Measurements from ENCODE around the gene MAPKAP1. TPM values are rescaled to one million over a fixed set of nuclear protein-coding genes. Genes with fewer than 3 reads are reported as not detected.

The MAPKAP1 gene
- total RNA-seq, 4 donors from 2014 or later, result 57.6 to 70.2 (median 68.7) TPM

DNA sequence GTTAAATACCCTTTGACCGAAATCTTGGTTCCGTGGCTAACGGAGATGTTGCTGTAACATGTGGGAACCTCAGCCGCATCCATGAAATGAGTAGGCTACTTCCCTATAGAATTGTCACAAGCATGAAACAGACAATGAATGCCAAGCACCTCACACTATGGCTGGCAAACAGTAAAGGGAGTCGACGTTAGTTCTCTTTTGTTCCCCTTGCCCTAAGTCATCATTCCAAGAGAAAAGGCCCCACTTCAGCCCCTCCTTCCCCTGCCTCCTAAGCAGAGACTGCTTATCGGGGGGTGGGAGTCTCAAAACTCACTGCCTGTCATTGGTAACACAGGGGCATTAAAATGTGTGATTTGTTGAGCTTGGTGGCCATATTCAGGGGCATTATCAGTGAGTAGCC, 159.6 kb downstream of the MAPKAP1 start:
- Histone ChIP-seq H3K9me3 (no peaks in the 10 kb centered on the region), H3K4me1 (peaks cover 41% of the 10 kb centered on the region)
- TF ChIP-seq POLR2AphosphoS5 (IDR thresholded peaks at IDR 0.05) (no peak), EP300 (IDR thresholded peaks at IDR 0.05) (no peak), POLR2A (IDR thresholded peaks at IDR 0.05) (no peak)
- TF ChIP-seq, protein P1, sequence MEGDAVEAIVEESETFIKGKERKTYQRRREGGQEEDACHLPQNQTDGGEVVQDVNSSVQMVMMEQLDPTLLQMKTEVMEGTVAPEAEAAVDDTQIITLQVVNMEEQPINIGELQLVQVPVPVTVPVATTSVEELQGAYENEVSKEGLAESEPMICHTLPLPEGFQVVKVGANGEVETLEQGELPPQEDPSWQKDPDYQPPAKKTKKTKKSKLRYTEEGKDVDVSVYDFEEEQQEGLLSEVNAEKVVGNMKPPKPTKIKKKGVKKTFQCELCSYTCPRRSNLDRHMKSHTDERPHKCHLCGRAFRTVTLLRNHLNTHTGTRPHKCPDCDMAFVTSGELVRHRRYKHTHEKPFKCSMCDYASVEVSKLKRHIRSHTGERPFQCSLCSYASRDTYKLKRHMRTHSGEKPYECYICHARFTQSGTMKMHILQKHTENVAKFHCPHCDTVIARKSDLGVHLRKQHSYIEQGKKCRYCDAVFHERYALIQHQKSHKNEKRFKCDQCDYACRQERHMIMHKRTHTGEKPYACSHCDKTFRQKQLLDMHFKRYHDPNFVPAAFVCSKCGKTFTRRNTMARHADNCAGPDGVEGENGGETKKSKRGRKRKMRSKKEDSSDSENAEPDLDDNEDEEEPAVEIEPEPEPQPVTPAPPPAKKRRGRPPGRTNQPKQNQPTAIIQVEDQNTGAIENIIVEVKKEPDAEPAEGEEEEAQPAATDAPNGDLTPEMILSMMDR (IDR thresholded peaks at IDR 0.05), result no peak

DNA sequence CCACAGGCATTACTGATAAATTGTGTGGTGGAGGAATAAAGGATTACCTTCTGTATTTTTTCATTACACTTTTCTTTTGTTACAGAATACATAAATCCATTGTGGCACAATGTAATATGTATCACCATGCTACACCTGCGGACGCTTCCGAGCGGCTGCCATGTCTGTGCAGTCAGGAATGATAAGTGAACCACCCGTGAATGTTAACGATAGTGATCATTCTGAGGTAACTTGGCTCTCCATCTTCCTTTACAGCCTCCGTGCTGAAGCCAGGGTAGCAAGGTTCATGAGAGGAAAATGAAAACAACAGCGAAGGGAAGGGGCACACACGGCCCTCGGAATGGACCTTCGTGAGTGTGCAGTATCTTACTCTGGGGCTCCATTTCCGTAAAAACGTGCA, 161.2 kb downstream of the MAPKAP1 start:
- peaks cover 4% of the 10 kb centered on the region for H3K36me3 ChIP-seq
- 94% methylated on average over 13 of the region's 13 CpGs for WGBS
- no peak overlapping the region for H3K27ac ChIP-seq
- no peaks in the 10 kb centered on the region for H3K27me3 ChIP-seq
- peaks cover 41% of the 10 kb centered on the region for H3K4me1 ChIP-seq
- no peaks in the 10 kb centered on the region for H3K9me3 ChIP-seq
- TF ChIP-seq, protein P1 (IDR thresholded peaks at IDR 0.05), result no peak
- no peak for TF ChIP-seq EP300 (IDR thresholded peaks at IDR 0.05)
- no peak overlapping the region for H3K4me3 ChIP-seq
- DNase-seq (ENCODE audit: low spot score in 2 of 2), result no peak

More for the DNA sequence above, 159.6 kb downstream of the MAPKAP1 start:
- no peak overlapping the region for H3K27ac ChIP-seq
- H3K36me3 ChIP-seq, result peaks cover 4% of the 10 kb centered on the region
- 95% methylated on average over 7 of the region's 7 CpGs for WGBS
- no peak for DNase-seq (ENCODE audit: low spot score in 2 of 2)
- no peak overlapping the region for H3K4me3 ChIP-seq
- H3K27me3 ChIP-seq, result no peaks in the 10 kb centered on the region

DNA sequence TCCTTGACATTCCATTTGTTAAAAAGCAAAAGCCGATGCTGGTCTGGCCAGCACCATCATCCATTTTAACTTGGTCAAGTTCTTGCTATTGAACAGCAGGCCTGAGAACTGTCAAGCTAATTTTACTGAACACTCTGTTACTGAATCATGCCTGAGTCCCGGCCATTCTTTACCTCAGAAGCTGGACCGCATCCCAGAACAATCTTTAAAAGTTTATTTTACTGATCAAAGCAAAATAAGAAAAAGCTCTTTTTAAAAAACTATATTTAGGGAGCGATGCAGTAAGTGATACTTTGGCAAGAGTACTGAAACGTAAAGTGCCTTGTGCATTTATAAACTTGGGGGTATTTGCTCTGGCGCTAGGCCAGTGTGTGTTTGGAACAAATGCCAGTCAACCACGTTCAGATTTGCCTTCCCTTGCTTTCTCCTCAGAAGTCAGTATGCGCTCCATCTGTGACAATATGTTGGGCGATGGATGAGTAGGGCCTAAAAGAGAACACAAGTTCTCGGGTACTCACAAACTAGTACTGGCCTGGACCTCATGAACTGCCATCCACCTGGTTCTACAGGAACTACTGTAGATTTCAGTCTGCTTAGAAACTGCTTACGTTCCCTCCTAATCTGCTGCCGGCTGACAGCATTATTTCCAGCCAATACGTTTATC, 161.9 kb downstream of the MAPKAP1 start:
- no peak for TF ChIP-seq POLR2A (IDR thresholded peaks at IDR 0.05)
- no peak for TF ChIP-seq EP300 (IDR thresholded peaks at IDR 0.05)
- TF ChIP-seq POLR2AphosphoS5 (IDR thresholded peaks at IDR 0.05), result no peak
- TF ChIP-seq, protein P1 (IDR thresholded peaks at IDR 0.05), result no peak
- no peak for DNase-seq (ENCODE audit: low spot score in 2 of 2)
- WGBS, result 47% methylated on average over 13 of the region's 13 CpGs
- Histone ChIP-seq H3K4me3 (no peak overlapping the region), H3K36me3 (peaks cover 4% of the 10 kb centered on the region), H3K9me3 (no peaks in the 10 kb centered on the region), H3K27me3 (no peaks in the 10 kb centered on the region), H3K27ac (peak overlapping the region; percentile 10), H3K4me1 (peaks cover 34% of the 10 kb centered on the region)

DNA sequence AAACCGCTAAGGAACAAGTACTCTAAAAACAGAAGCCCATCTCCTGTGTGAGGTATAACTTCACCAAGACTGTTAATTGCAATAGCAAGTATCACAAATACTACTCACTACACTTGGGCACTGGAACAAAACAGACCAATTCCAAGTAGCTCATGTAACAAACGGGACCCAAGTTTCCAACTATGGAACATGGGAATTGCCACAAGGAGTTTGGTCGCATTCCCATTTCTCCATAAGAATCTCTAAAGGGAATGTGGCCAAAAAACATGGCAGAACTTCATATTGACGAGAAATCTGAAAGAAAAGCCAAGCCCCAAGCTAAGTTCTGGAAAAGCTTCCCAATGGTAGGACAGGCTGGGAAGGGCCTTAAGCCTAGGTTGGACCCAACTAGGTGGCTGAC, 162.5 kb downstream of the MAPKAP1 start:
- Histone ChIP-seq H3K36me3 (peaks cover 4% of the 10 kb centered on the region), H3K4me1 (peaks cover 28% of the 10 kb centered on the region), H3K4me3 (no peak overlapping the region), H3K9me3 (no peaks in the 10 kb centered on the region), H3K27ac (no peak overlapping the region), H3K27me3 (no peaks in the 10 kb centered on the region)
- no peak for DNase-seq (ENCODE audit: low spot score in 2 of 2)
- TF ChIP-seq POLR2AphosphoS5 (IDR thresholded peaks at IDR 0.05) (no peak), POLR2A (IDR thresholded peaks at IDR 0.05) (no peak), EP300 (IDR thresholded peaks at IDR 0.05) (no peak)
- TF ChIP-seq, protein P1 (IDR thresholded peaks at IDR 0.05), result no peak
- WGBS, result 77% methylated on average over 4 of the region's 4 CpGs

DNA sequence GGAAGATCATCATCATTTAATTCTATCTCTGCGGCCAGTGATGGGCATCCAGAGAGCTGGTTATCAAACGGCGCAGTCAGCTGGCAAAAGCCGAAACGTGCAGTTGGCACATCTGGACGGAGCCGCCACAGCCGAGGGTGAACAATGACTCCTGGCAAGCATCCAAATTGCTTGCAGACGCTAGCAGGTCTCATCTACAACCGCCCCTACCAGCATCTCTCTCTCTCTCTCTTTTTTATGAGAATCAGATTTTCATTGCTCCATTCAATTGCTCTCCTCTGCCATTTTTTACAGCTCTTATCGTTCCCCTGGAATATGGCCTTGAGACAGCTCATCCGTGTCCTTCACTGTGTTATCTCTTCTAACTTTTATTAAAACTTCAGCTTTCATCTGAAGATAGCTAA, 165.2 kb downstream of the MAPKAP1 start:
- 72% methylated on average over 12 of the region's 12 CpGs for WGBS
- no peak for DNase-seq (ENCODE audit: low spot score in 2 of 2)
- no peak overlapping the region for H3K4me3 ChIP-seq
- H3K27me3 ChIP-seq, result no peaks in the 10 kb centered on the region
- peaks cover 4% of the 10 kb centered on the region for H3K36me3 ChIP-seq
- TF ChIP-seq EP300 (IDR thresholded peaks at IDR 0.05) (no peak), POLR2A (IDR thresholded peaks at IDR 0.05) (no peak), POLR2AphosphoS5 (IDR thresholded peaks at IDR 0.05) (no peak)
- TF ChIP-seq, protein P1 (IDR thresholded peaks at IDR 0.05), result no peak
- H3K27ac ChIP-seq, result no peak overlapping the region
- peaks cover 37% of the 10 kb centered on the region for H3K4me1 ChIP-seq
- no peaks in the 10 kb centered on the region for H3K9me3 ChIP-seq

Data from suprapubic skin (tissue), 4 donors.